Activated T-helper 2 cell treated with anti-CD3 and anti-CD28 coated beads, Interferon-gamma antibody, Interleukin-2, Interleukin-4, amounts not matched to agents 10 μg/mL and 5 μg/mL and 100 μg/mL, durations not matched to agents 14 hours and 24 hours and 36 hours (primary cell): ENCODE results near the gene HMG20B. TPM values are rescaled to one million over a fixed set of nuclear protein-coding genes. Genes with fewer than 3 reads are reported as not detected.
A peak's percentile ranks its signal among the peaks of the same experiment; 100 is the strongest.

Experiments
- DNase-seq: peaks from one replicate; pipeline ENCODE4 v3.0.0; 2021; ENCODE audit warnings: low spot score
- H3K27ac Mint-ChIP-seq: one replicate; pipeline ENCODE4 v1.8.0; 2021; ENCODE audit warnings: mixed read lengths
- H3K27me3 Mint-ChIP-seq: one replicate; pipeline ENCODE4 v1.8.0; 2021; ENCODE audit warnings: low read depth, mixed read lengths
- H3K36me3 Mint-ChIP-seq: one replicate; pipeline ENCODE4 v1.8.0; 2021; ENCODE audit warnings: low read depth, mixed read lengths
- H3K4me1 Mint-ChIP-seq: one replicate; pipeline ENCODE4 v1.8.0; 2021; ENCODE audit warnings: low read depth, mixed read lengths
- H3K4me3 Mint-ChIP-seq: one replicate; pipeline ENCODE4 v1.8.0; 2021; ENCODE audit warnings: low read depth, mild to moderate bottlenecking, moderate library complexity, mixed read lengths
- H3K9me3 Mint-ChIP-seq: one replicate; pipeline ENCODE4 v1.8.0; 2021; ENCODE audit warnings: mixed read lengths
- intact Hi-C: fragments of 100-400 bp; cut with micrococcal nuclease; formaldehyde crosslinking; loops from one replicate; pipeline ENCODE4 v1.15.1; 2023
- total RNA-seq: library from RNA; stranded (reverse); gene quantifications from 2 replicates; pipeline ENCODE4 v1.2.3, GENCODE V29; 2022

HMG20B gene
- total RNA-seq, 1 donor from 2014 or later, result 55.3 TPM

DNA sequence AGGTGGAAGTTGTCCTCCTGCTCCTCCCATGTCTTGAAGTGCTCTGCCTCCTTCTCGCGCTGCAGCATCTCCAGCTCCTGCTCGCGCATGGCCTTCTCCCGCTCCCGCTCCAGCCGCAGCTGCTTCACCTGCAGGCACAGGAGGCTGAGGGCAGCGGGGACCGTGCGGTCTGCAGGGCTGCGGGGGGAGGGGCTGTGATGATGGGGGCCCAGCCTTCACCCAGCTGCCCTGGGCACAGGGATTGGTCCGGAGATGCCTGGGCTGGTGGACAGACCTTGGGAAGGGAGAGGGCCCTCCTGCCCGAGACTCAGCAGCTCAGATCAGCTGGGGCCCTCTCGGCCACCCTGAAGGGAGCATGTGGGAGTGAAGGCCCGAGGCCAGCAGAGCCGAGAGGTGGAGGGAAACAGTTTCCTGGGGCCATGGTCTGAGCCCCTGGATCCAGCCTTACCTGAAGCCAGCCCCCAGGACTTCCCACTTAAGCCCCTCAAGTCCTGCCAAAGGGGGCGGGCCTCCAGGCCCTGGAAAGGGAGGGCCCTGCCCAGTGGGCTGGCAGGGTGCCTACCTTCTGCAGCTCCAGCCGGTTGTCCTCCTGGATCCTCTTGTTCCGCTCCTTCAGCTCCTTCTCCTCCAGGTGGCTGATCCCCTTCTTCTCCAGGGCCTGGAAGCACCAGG lies 47.5 kb downstream of the HMG20B start:
- H3K4me1 Mint-ChIP-seq, result peaks cover 16% of the 10 kb centered on the region
- DNase-seq, result no peak
- intact Hi-C loops, result no loop called here

DNA sequence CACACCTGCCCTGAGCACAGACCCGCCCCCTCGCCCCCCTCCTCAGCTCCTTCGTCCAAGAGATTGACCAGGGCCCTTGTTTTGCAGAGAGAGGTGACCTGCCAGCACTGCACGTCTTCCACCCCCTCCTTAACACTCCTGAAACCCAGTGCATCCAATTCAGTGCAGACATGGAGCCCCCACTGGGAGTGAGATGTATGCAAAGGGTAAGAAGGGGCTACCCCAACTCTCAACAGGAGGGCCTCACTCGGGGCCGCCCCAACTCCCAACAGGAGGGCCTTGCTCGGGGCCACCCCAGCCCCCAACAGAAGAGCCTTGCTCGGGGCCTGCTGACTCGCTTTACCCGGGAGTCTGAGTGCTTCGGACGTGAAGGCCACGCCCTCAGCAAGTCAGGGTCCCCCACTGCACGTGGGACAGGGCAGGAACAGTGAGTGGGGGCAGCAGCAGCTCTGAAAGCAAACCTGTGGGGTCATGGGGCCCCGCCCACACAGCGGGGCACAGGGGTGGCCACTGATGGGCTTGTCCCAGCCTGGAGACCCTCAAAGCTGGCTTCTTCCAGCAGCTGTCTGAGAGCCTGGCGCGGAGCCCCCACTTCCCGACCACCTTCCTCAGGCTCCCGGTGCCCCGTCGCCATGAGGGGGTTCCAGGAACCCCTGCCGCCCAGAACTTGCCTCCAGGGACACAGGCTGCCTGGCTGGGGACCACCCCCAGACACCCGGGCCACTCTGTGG lies 48.2 kb downstream of the HMG20B start:
- peaks cover 14% of the 10 kb centered on the region for H3K36me3 Mint-ChIP-seq
- no peaks in the 10 kb centered on the region for H3K9me3 Mint-ChIP-seq
- no peak overlapping the region for H3K27ac Mint-ChIP-seq
- no peak for DNase-seq
- H3K4me3 Mint-ChIP-seq, result no peak overlapping the region
- H3K4me1 Mint-ChIP-seq, result peaks cover 18% of the 10 kb centered on the region
- H3K27me3 Mint-ChIP-seq, result no peaks in the 10 kb centered on the region
- intact Hi-C loops, result no loop called here

More for the DNA sequence above, 47.5 kb downstream of the HMG20B start:
- Mint-ChIP-seq H3K36me3 (peaks cover 14% of the 10 kb centered on the region), H3K27me3 (no peaks in the 10 kb centered on the region), H3K9me3 (no peaks in the 10 kb centered on the region), H3K27ac (no peak overlapping the region), H3K4me3 (no peak overlapping the region)

DNA sequence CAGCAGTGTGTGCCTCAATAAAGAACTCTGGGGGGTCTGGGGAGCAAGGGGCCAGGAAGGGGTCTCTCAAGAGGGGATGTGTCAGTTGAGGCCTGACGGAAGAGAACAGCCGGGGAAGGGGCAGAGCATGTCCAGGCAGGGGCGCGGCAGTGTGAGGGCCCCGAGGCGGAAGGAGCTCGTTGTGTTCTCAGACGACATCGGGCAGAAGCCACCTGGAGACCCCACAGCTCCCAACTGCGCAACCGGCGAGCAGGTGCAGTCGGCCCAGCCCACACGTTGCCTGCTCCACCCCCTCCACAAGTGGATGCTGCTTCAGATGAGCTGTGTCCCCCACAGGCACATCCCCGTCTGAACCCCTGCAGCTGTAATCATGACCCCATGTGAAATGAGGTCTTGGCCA lies 48.9 kb downstream of the HMG20B start:
- H3K27me3 Mint-ChIP-seq, result no peaks in the 10 kb centered on the region
- H3K4me3 Mint-ChIP-seq, result no peak overlapping the region
- no peak for DNase-seq
- H3K36me3 Mint-ChIP-seq, result peaks cover 14% of the 10 kb centered on the region
- intact Hi-C loops, result no loop called here
- peaks cover 20% of the 10 kb centered on the region for H3K4me1 Mint-ChIP-seq
- H3K9me3 Mint-ChIP-seq, result no peaks in the 10 kb centered on the region
- H3K27ac Mint-ChIP-seq, result no peak overlapping the region

DNA sequence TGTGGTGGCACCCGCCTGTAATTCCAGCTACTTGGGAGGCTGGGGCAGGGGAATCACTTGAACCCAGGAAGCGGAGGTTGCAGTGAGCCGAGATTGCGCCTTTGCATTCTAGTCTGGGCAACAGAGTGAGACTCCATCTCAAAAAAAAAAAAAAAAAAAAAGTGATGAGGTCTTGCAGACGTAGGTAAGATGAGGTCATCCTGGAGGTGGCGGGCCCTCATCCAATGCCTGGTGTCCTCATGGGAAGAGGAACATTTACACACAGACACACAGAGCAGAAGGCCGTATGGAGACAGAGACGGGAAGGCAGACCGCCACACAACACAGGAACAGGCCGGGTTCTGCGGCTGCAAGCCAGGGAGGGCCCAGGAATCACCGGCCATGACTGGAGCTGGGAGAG lies 49.5 kb downstream of the HMG20B start:
- intact Hi-C loops, result no loop called here
- peaks cover 14% of the 10 kb centered on the region for H3K36me3 Mint-ChIP-seq
- peak overlapping the region; percentile 57 for H3K4me3 Mint-ChIP-seq
- no peak overlapping the region for H3K27ac Mint-ChIP-seq
- no peaks in the 10 kb centered on the region for H3K27me3 Mint-ChIP-seq
- peaks cover 22% of the 10 kb centered on the region for H3K4me1 Mint-ChIP-seq
- H3K9me3 Mint-ChIP-seq, result no peaks in the 10 kb centered on the region
- no peak for DNase-seq

DNA sequence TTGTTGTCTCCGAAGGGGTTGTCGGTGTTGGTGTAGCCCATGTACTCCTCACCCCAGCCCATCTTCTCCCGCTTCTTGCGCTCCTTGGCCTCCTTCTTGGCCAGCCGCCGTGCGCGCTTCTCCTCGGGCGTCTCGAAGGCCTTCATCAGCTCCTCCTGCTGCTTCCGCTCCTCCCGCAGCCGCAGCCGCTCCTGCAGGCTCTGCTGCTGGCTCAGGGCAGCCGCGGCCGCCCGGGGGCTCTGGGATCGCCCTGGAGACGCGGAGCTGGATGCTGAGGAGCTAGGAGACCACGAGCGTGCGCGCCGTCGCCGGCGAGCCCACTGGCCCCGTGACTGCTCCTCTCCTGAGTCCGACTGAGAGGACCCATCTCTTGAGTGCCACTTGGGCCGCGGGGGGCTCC lies 51.0 kb downstream of the HMG20B start:
- Mint-ChIP-seq H3K27me3 (no peaks in the 10 kb centered on the region), H3K36me3 (peaks cover 14% of the 10 kb centered on the region), H3K4me3 (no peak overlapping the region), H3K4me1 (peaks cover 20% of the 10 kb centered on the region), H3K27ac (no peak overlapping the region), H3K9me3 (no peaks in the 10 kb centered on the region)
- no peak for DNase-seq
- intact Hi-C loops, result no loop called here

DNA sequence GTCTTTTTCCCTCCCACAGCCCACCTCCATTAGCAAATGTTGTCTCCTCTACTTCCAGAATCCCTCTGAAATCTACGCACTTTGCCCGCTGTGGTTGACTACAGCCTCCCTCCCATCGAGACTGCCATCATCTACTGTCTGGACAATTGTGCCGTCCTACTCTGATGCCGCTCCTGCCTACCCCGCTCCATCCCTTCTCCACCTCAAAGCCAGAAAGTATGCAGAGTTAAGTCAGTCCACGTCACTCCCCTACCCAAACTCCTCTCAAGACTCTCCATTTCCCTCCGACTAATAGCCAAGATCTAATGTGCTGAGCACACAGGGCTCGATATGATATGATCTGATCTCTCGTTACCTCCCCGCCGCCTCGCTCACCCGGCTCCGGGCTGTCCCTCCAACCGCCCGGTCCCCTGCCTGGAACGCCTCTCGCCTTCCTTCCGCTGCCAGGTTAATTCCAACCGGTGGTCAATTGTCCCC lies 53.3 kb downstream of the HMG20B start:
- Mint-ChIP-seq H3K4me3 (peak overlapping the region; percentile 96), H3K4me1 (peaks cover 20% of the 10 kb centered on the region), H3K27me3 (no peaks in the 10 kb centered on the region), H3K9me3 (no peaks in the 10 kb centered on the region), H3K36me3 (peaks cover 10% of the 10 kb centered on the region), H3K27ac (peak overlapping the region; percentile 97)
- intact Hi-C loops, result loop anchor here (5.0 kb wide), 1 partner anchor 69 kb away; the partner anchor contains the start of gene MFSD12
- no peak for DNase-seq

DNA sequence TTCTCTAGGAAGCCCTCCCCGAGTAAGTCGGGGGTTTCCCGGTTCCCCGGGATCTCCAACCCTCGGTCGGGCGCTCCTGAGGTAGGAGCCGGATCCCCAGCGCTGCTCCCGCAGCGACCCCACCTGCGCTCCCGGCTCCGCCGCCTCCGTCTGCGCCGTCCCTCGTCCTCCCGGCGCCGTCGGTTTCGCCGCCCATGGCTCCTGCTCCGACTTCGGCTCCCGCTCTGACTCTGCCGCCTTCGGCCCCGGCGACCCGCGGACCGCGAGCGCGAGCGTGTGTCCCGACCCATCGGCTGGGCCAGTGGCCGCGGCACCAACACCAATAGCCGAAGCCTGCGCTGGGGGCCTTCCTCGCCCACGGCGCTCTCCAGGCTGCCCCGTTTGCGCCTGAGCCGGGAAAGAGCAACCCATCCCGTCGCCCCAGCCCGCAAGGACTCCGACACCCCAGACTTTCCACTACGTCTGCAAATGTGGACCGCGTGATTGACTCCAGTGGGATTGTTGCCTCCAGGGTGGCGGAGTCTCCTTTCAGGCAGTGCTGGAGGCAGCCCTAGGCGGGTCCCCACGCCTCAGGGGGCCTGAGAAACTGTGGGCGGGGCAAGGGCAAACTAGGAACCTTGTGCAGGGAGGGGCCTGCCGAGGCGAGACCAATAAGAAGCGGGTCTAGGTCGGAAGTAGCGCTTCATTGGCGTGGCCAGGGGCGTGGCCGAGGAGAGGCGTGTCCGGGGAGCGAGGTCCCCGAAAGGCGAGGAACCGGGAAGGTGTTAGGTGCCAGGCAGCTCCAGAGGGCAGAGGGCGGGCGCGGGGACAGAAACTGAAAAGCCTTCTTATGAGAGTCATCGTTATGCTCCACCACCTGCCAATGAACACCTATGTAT lies 54.0 kb downstream of the HMG20B start, which contains the start of gene CACTIN:
Gene CACTIN, minus strand, starts transcription at position 318 of the 878 bp plus-strand sequence. Its CDS starts 28 bp downstream, at position 290.
- H3K4me1 Mint-ChIP-seq, result peaks cover 20% of the 10 kb centered on the region
- intact Hi-C loops, result loop anchor here (5.0 kb wide), 1 partner anchor 69 kb away; the partner anchor contains the start of gene MFSD12
- no peaks in the 10 kb centered on the region for H3K27me3 Mint-ChIP-seq
- H3K9me3 Mint-ChIP-seq, result no peaks in the 10 kb centered on the region
- H3K36me3 Mint-ChIP-seq, result peaks cover 10% of the 10 kb centered on the region
- peak within 1 kb of the TSS; percentile 97 for H3K27ac Mint-ChIP-seq
- peak within 1 kb of the TSS; percentile 96 for H3K4me3 Mint-ChIP-seq
- DNase-seq, result peak; percentile 97

DNA sequence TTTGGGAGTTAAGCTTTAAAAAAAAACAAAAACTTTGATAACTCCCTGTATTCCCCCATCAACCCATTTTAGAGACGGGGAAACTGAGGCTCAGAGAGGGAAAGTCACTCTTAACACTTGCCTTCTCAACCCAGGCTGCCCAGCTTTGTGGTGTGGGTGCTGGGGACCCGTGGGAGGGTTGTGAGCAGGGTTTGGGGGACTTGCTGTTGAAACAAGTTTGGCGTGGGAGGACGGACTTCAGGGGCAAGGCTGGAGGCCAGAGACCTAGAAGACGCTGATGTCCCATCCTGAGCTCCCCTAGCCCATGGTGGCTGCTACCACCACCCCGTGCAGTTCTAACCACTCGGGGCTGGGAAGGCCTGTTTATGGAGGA lies 54.6 kb downstream of the HMG20B start:
- Mint-ChIP-seq H3K27me3 (no peaks in the 10 kb centered on the region), H3K4me1 (peaks cover 20% of the 10 kb centered on the region), H3K36me3 (peaks cover 8% of the 10 kb centered on the region), H3K9me3 (no peaks in the 10 kb centered on the region), H3K4me3 (peak overlapping the region; percentile 96), H3K27ac (no peak overlapping the region)
- intact Hi-C loops, result loop anchor here (5.0 kb wide), 1 partner anchor 70 kb away; the partner anchor contains the start of gene MFSD12
- DNase-seq, result no peak

Other genes with a start within 250 kb of the HMG20B start
- 16.5 and 17.3 TPM in 2 replicates for gene NFIC, start 206.4 kb upstream of the HMG20B start, total RNA-seq
- 0.51 and 0.84 TPM in 2 replicates for gene SMIM24, start 92.4 kb upstream of the HMG20B start, total RNA-seq
- gene SMIM44, start 89.5 kb upstream of the HMG20B start, total RNA-seq, result not detected in 2 replicates
- 19.7 and 20.6 TPM in 2 replicates for gene DOHH, start 72.3 kb upstream of the HMG20B start, total RNA-seq
- 44.3 and 49.2 TPM in 2 replicates for gene FZR1, start 66.6 kb upstream of the HMG20B start, total RNA-seq
- gene TEKTIP1, start 33.8 kb upstream of the HMG20B start, total RNA-seq, result 2.0 and 2.5 TPM in 2 replicates
- gene MFSD12, start 15.4 kb upstream of the HMG20B start, total RNA-seq, result 93.7 and 94.1 TPM in 2 replicates
- gene GIPC3, start 12.5 kb downstream of the HMG20B start, total RNA-seq, result 0.16 and 0.32 TPM in 2 replicates
- gene TBXA2R, start 33.9 kb downstream of the HMG20B start, total RNA-seq, result 0.09 and 0.14 TPM in 2 replicates
- 32.8 and 36.2 TPM in 2 replicates for gene CACTIN, start 53.8 kb downstream of the HMG20B start, total RNA-seq
- 22.5 and 23.6 TPM in 2 replicates for gene PIP5K1C, start 127.5 kb downstream of the HMG20B start, total RNA-seq
- 0.41 and 0.48 TPM in 2 replicates for gene TJP3, start 135.4 kb downstream of the HMG20B start, total RNA-seq
- 45.4 and 50.0 TPM in 2 replicates for gene APBA3, start 188.7 kb downstream of the HMG20B start, total RNA-seq
- gene MRPL54, start 189.7 kb downstream of the HMG20B start, total RNA-seq, result 98.0 and 99.6 TPM in 2 replicates
- not detected in 2 replicates for gene RAX2, start 199.3 kb downstream of the HMG20B start, total RNA-seq
- 25.4 and 27.5 TPM in 2 replicates for gene MATK, start 213.4 kb downstream of the HMG20B start, total RNA-seq